HL-60 (cell line): Measurements from ENCODE around the gene TMTC1.

Source experiments
- DNase-seq, 2 experiments: peaks; one replicate each; pipeline ENCODE4 v3.0.0-alpha.2; 2010 to 2020; ENCODE audit warnings: low read depth in 1 of 2, low spot score in 1 of 2
- H3K27ac ChIP-seq: fragments of 250-450 bp; sonication (Bioruptor Pico); replicated peaks from 2 replicates; pipeline ENCODE4 v1.5.1; 2020; ENCODE audit warnings: mild to moderate bottlenecking, moderate library complexity
- H3K27me3 ChIP-seq: fragments of 250-450 bp; sonication (Bioruptor Pico); 2 replicates; pipeline ENCODE4 v1.5.1; 2021; ENCODE audit warnings: mild to moderate bottlenecking, moderate library complexity; ENCODE audit not compliant: insufficient read depth, poor library complexity, severe bottlenecking
- H3K4me3 ChIP-seq: replicated peaks from 2 replicates; pipeline ENCODE4 v1.5.1; 2011; ENCODE audit warnings: mild to moderate bottlenecking, control low read depth, low read length; ENCODE audit not compliant: insufficient read depth
- GABPA ChIP-seq: IDR thresholded peaks from 2 replicates; pipeline ENCODE4 v1.6.1; 2012; ENCODE audit warnings: low read depth
- POLR2AphosphoS5 ChIP-seq: IDR thresholded peaks from 2 replicates; pipeline ENCODE4 v1.6.1; 2012; ENCODE audit warnings: low read depth
- REST ChIP-seq: IDR thresholded peaks from 2 replicates; pipeline ENCODE4 v1.6.1; 2012; ENCODE audit warnings: low read depth; ENCODE audit not compliant: insufficient replicate concordance
- SPI1 ChIP-seq: IDR thresholded peaks from 2 replicates; pipeline ENCODE4 v1.6.1; 2012; ENCODE audit warnings: low read depth, mild to moderate bottlenecking, borderline replicate concordance
- TF ChIP-seq, protein P1 (sequence below): IDR thresholded peaks from one replicate; pipeline ENCODE4 v1.5.1; 2011; ENCODE audit warnings: low read length, control low read depth, inconsistent platforms; ENCODE audit not compliant: insufficient read depth

The TMTC1 gene

GRCh38 chr12:29609431-29610215, 174.1 kb downstream of the TMTC1 start:
- H3K4me3 ChIP-seq: no peak overlapping the region
- no peak for DNase-seq
- H3K27me3 ChIP-seq: peaks cover 4% of the 10 kb centered on the region
- no peak overlapping the region for H3K27ac ChIP-seq
- TF ChIP-seq GABPA: no peak
- no peak for TF ChIP-seq SPI1
- TF ChIP-seq POLR2AphosphoS5: no peak
- TF ChIP-seq REST: no peak
- TF ChIP-seq, protein P1, sequence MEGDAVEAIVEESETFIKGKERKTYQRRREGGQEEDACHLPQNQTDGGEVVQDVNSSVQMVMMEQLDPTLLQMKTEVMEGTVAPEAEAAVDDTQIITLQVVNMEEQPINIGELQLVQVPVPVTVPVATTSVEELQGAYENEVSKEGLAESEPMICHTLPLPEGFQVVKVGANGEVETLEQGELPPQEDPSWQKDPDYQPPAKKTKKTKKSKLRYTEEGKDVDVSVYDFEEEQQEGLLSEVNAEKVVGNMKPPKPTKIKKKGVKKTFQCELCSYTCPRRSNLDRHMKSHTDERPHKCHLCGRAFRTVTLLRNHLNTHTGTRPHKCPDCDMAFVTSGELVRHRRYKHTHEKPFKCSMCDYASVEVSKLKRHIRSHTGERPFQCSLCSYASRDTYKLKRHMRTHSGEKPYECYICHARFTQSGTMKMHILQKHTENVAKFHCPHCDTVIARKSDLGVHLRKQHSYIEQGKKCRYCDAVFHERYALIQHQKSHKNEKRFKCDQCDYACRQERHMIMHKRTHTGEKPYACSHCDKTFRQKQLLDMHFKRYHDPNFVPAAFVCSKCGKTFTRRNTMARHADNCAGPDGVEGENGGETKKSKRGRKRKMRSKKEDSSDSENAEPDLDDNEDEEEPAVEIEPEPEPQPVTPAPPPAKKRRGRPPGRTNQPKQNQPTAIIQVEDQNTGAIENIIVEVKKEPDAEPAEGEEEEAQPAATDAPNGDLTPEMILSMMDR: no peak

GRCh38 chr12:29608581-29608980, 175.2 kb downstream of the TMTC1 start:
- TF ChIP-seq, protein P1: no peak
- TF ChIP-seq GABPA: no peak
- no peak for TF ChIP-seq SPI1
- TF ChIP-seq REST: no peak
- TF ChIP-seq POLR2AphosphoS5: no peak

DNA sequence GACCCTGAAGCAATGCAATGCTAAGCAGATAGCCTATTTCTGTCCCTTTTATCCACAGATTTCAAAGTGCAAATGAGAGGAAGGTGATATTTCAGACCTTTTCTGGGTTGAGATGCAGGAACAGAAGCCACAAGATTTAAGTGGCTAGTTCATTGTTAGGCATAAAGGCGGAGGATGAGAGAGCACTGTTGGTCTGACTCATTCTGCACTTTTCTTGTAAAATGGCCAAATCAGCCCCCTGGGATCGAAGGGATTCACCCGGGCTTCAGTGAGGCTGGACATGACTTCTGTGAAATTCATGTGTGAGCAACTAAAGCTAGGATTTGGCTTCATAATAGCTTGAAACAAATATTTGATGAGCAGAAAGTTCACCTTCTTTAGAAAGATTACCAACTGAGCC, 184.4 kb downstream of the TMTC1 start:
- DNase-seq: no peak
- Histone ChIP-seq H3K27ac (no peak overlapping the region), H3K4me3 (no peak overlapping the region), H3K27me3 (peaks cover 3% of the 10 kb centered on the region)
- no peak for TF ChIP-seq REST
- no peak for TF ChIP-seq SPI1
- TF ChIP-seq POLR2AphosphoS5: no peak
- no peak for TF ChIP-seq GABPA
- TF ChIP-seq, protein P1: no peak

More at GRCh38 chr12:29608581-29608980, 175.2 kb downstream of the TMTC1 start:
- Histone ChIP-seq H3K27ac (no peak overlapping the region), H3K27me3 (no peaks in the 10 kb centered on the region), H3K4me3 (no peak overlapping the region)
- DNase-seq: no peak
